Retina (tissue), 1 donor: ENCODE data around the gene SNX8.
"Not testable (repeated sequence)": the region's sequence is repeated elsewhere in the genome, so short reads cannot be mapped to it uniquely, and the experiment has no call there.

Experiments used
- DNase-seq: peaks from one replicate; pipeline ENCODE4 v3.0.0-alpha.2; 2016

The SNX8 gene

GRCh38 chr7:2314209-2314955 is at the start of gene SNX8:
Gene SNX8 (minus strand): TSS chr7:2314441. CDS start chr7:2314421, 20 bp downstream.
- peak; percentile 85 for DNase-seq

- no peak for DNase-seq
These were observed 48.3 kb upstream of the SNX8 start for GRCh38 chr7:2362385-2363088.

- DNase-seq, result no peak
These were observed 46.6 kb upstream of the SNX8 start for GRCh38 chr7:2360796-2361195.

- no peak for DNase-seq
These were observed 45.4 kb upstream of the SNX8 start for GRCh38 chr7:2359610-2360009.

- no peak for DNase-seq
These were observed 44.8 kb upstream of the SNX8 start for GRCh38 chr7:2358968-2359527.

- no peak for DNase-seq
These were observed 43.3 kb upstream of the SNX8 start for GRCh38 chr7:2357571-2357970.

- DNase-seq, result no peak
These were observed 42.9 kb upstream of the SNX8 start for GRCh38 chr7:2357165-2357564.

- DNase-seq, result no peak
These were observed 41.4 kb upstream of the SNX8 start for GRCh38 chr7:2355705-2356008.

- DNase-seq, result no peak
These were observed 40.9 kb upstream of the SNX8 start for GRCh38 chr7:2354939-2355704.

- peak; percentile 100 for DNase-seq
These were observed 40.1 kb upstream of the SNX8 start, which contains the start of gene EIF3B for GRCh38 chr7:2354186-2354938. Gene EIF3B (plus strand): TSS chr7:2354827. CDS start chr7:2354922, 95 bp downstream.

- peak; percentile 100 for DNase-seq
These were observed 39.6 kb upstream of the SNX8 start for GRCh38 chr7:2353936-2354185.

GRCh38 chr7:2353113-2353935 is 39.1 kb upstream of the SNX8 start:
- no peak for DNase-seq

GRCh38 chr7:2350861-2351260 is 36.6 kb upstream of the SNX8 start:
- DNase-seq, result no peak

- no peak for DNase-seq
These were observed 35.8 kb upstream of the SNX8 start for GRCh38 chr7:2350055-2350454.

- DNase-seq, result not testable (repeated sequence)
These were observed 33.3 kb upstream of the SNX8 start for GRCh38 chr7:2347351-2348063.

- DNase-seq, result no peak
These were observed 22.5 kb upstream of the SNX8 start for GRCh38 chr7:2336626-2337299.

- not testable (repeated sequence) for DNase-seq
These were observed 18.5 kb upstream of the SNX8 start for GRCh38 chr7:2332606-2333231.

GRCh38 chr7:2331707-2332106 is 17.5 kb upstream of the SNX8 start:
- DNase-seq, result no peak

- no peak for DNase-seq
These were observed 16.3 kb upstream of the SNX8 start for GRCh38 chr7:2330493-2330892.

GRCh38 chr7:2326951-2327350 is 12.7 kb upstream of the SNX8 start:
- DNase-seq, result no peak
